Stimulated activated CD8-positive, alpha-beta memory T cell treated with anti-CD3 and anti-CD28 coated beads, Interleukin-7, amount 100 ng/mL, for 4 hours (primary cell): ENCODE measurements around the gene GP2.
"Not testable (repeated sequence)": the region's sequence is repeated elsewhere in the genome, so short reads cannot be mapped to it uniquely, and the experiment has no call there.

ENCODE experiments used
- DNase-seq, 2 donors: peaks; one replicate each; pipeline ENCODE4 v3.0.0-alpha.2; 2020; ENCODE audit warnings: low read depth in 2 of 2

Gene GP2

GRCh38 chr16:20325005-20325404, 2.3 kb downstream of the GP2 start:
- no peak for DNase-seq

- no peak for DNase-seq
Observed at GRCh38 chr16:20323591-20324117, 3.7 kb downstream of the GP2 start.

- no peak for DNase-seq
Observed at GRCh38 chr16:20322696-20323095, 4.6 kb downstream of the GP2 start.

DNA sequence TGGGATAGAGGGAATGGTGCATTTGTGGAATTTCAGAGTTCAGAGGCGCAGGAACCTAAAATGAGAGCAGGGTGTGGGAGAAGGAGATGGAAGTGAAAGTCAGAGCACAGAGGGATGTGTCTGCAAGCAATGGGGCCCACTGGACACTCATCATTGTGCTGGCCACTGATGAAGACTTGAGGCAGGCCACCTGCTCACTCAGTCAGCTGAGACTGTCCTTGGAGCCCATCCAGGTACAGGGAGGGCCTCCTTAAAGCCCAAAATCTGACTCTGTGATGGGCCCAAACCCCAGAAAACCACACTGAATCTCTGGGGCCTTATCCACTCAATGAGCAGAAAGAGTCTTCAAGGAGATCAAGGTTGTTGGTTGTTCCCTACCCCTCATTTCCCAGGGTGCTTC, 5.6 kb downstream of the GP2 start:
- no peak for DNase-seq

GRCh38 chr16:20321051-20321450, 6.3 kb downstream of the GP2 start:
- not testable (repeated sequence) for DNase-seq

DNA sequence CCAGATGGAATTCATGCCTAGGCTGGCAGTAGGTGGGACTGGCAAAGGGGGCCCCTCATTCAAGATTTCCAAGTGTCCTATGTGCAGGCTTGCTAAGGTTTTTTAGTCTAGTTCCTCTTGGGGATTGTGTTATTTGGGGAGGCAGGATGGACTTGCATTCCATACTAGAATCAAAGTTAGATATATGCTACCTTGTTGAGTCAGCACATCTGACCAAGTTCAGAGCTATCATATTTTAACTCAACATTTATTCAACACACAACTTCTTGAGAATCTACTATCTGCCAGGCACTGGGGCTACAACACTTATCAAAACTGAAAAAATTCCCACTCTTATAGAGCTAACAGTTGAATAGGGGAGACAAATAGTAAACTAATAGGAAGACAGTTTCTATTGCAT, 6.7 kb downstream of the GP2 start:
- DNase-seq: no peak

DNA sequence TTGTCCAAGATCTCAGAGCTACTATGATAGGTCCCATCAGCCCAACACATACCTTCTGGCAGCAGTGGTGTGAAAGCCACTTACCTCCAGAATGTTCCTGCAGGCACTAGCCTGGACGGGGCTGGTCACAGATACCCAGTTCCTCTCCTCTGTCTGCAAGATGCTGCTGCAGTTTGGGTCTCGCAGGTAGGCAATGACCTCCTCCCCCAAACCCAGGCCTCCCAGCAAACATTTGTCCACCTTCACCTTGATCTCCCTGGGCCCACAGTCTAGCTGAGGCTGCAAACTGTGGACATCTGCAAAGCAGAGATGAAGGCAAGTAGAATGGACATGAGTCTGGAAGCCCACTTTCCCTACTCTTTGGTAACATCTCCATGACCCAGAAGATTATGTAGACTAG, 7.1 kb downstream of the GP2 start:
- DNase-seq: no peak

DNA sequence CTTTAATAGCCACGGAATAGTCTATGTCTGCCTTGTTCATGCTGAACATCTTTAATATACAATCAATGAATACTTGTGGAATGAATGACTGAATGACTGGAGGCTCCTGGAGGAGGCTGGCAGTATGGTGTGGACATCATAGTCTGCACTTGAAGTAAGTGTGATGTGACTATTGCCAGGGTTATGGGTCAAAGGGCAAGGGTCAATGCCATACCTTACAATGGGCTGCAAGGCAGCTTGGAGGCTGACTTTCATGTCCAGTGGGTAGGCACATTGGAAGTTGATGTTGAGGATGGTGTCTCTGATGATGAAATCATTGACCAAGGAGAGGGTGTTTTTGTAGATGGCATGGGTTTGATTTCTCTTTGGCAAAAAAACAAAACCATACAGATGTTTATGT, 7.9 kb downstream of the GP2 start:
- DNase-seq: no peak

- no peak for DNase-seq
Observed at GRCh38 chr16:20318437-20318836, 8.9 kb downstream of the GP2 start.

- no peak for DNase-seq
Observed at GRCh38 chr16:20318006-20318405, 9.3 kb downstream of the GP2 start.

DNA sequence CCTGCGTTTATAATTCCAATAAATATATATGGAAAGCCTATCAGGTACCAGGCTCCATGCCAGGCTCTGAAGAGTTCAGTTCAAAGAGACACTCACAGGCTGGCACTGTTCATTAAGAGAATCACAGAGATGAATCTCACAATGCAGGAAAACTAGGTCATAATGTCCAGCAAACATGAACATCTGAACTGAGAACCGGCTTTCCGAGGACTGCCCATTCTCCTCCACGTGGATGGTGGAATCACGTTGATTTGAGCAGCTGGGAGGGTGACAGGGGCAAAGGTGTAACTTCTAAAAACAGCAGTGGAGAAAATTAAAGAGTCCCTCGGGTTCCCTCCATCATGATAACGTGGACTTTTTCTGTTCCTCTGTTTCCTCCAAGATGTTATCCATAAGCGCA, 10.2 kb downstream of the GP2 start:
- DNase-seq: no peak

DNA sequence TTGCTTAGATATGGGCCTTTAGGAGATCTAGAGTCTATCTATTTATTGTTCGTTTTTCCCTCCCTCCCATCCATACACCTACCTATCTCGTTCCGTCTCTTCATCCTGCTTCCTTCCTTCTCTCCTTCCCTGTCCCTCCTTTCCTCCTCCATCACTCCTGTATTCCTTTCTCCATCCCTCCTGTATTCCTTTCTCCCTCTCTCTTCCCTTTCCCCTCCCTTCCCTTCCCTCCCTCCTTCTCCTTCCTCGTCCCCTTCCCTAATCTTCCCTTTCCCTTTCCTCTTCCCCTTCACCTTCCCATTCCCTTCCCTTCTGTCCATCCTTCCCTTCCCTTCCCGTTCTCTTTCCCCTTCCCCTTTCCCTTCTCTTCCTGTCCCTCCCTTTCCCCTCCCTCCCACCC, 10.6 kb downstream of the GP2 start:
- DNase-seq: no peak

GRCh38 chr16:20315764-20316163, 11.5 kb downstream of the GP2 start:
- DNase-seq: no peak

- no peak for DNase-seq
Observed at GRCh38 chr16:20314575-20314974, 12.7 kb downstream of the GP2 start.

- DNase-seq: no peak
Observed at GRCh38 chr16:20313741-20314140, 13.6 kb downstream of the GP2 start.

GRCh38 chr16:20312536-20313095, 14.7 kb downstream of the GP2 start:
- not testable (repeated sequence) for DNase-seq

DNA sequence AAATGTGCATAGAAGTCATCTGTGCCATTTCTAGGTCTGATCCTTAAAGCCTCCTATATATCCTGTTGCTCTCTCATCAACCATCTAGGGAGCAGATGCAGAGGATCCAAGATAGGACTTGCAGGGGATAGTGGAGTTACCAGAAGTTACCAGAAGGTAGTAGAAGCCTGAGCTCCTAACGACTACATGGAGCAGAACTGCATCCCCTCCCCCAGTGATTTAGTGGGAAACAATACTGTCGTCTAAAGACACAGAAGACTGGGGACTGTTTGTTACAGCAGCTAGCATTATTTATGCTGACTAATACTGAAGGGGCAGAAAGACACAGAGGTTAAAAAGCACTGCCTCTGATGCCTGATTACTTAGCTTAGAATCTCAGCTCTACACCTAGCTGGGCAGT, 15.8 kb downstream of the GP2 start:
- DNase-seq: no peak

GRCh38 chr16:20310421-20311395, 16.6 kb downstream of the GP2 start:
- no peak for DNase-seq

DNA sequence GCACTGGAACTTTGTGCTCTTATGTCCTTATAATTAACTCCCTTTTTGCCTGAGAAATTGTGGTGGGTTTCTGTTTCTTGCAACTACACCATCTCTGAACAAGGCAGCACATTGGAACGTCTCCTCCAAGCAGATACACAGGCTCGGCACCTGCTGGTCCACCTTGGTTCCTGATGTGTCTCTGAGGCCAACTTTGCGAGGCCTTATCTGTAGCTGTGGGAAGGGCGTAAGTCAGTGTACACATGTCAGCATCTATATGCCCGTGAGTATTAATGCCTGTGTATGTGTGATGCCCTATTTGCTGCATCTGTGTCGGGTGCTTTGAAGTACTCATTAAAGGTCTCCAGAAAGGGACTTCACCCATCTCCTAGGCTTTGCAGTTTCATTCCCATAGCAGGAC, 17.5 kb downstream of the GP2 start:
- DNase-seq: no peak

DNA sequence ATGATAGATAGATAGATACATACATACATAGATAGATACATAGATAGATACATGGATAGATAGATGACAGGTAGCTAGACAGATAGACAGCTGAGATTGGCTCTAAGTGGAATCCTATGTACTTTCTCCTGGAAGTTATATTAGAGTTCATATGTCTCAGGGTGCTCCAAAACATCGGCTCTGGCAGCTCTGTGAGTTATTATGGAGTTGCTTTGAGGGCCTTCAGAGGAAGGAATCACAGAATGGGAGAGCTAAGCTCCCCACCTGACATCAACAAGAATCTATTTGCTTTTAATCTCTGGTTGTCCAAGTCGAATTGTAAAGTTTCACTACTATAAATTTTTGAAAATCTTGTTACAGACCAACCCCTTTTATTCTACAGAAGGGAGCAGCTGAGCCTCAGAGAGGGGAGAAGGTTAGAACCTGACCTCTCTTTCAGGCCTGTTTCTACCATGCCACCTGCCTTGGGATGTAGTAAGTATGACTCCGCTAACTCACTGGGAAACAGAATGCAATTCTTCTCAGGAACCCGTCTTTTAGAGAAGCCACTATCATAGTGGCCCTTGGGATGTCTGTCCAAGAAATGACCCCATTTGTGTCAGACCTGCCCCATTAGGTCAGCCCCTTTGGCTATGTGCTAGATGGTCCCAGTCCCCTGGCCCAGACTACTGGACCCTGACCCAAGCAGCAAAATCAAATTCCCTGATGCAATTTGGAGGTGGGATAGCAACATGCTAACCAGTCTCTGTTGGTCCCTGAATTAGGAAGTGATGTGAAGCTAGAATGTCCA, 18.3 kb downstream of the GP2 start:
- no peak for DNase-seq

DNA sequence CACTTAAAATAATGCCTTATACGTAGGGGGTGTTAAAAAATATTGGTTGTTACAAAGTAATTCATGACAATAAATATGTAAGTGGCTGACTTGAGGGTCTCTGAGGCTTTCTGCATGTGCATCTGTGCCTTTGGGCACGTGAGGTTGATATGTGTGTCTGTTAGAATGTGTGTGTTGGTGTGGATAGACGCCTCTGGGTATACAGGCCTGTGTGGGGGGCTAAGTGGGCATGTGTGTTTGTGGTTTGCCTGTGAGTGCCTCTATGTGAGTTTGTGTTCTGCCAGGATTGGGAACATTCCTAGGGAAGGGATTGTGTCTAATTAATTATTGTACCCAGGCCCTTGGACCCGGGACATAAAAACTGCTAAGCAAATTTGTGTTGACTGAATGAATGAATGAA, 19.0 kb downstream of the GP2 start:
- no peak for DNase-seq

GRCh38 chr16:20307791-20308190, 19.5 kb downstream of the GP2 start:
- no peak for DNase-seq
